GM12878 (cell line): ENCODE measurements around the gene GPR108. TPM values are rescaled to one million over a fixed set of nuclear protein-coding genes. Genes with fewer than 3 reads are reported as not detected.

Source experiments
- ATAC-seq: fragments of 200-7000 bp; cut with Tn5 transposase; 3 replicates; pipeline ENCODE4 v1.9.1; 2020; ENCODE audit warnings: mild to moderate bottlenecking, moderate library complexity
- BruUV-seq: library from RNA; stranded (reverse); fragments of 400-500 nt; replicated peaks from 2 replicates; lab custom pipeline; 2021; lab: Mats Ljungman, UMichigan
- CTCF ChIA-PET: fragments of 300-600 bp; sonication (Branson Sonifier 250); formaldehyde crosslinking; extraction: SDS; loops from one replicate; lab custom pipeline; 2021; ENCODE audit warnings: inconsistent platforms; lab: Yijun Ruan, JAX
- POLR2A ChIA-PET: fragments of 350-600 bp; formaldehyde crosslinking; extraction: SDS; loops from one replicate; lab custom pipeline; 2021; ENCODE audit warnings: inconsistent platforms; lab: Charles Lee
- RAD21 ChIA-PET: fragments of 300-600 bp; sonication (Branson Sonifier 250); formaldehyde crosslinking; loops from one replicate; lab custom pipeline; 2023; ENCODE audit warnings: antibody characterized with exemption; ENCODE audit not compliant: unreplicated experiment; lab: Charles Lee
- SMC1A ChIA-PET: fragments of 300-600 bp; sonication (Branson Sonifier 250); formaldehyde crosslinking; loops from one replicate; lab custom pipeline; 2023; ENCODE audit not compliant: unreplicated experiment, uncharacterized antibody; lab: Charles Lee
- DNase-seq: peaks from one replicate; pipeline ENCODE4 v3.0.0-alpha.2; 2011; ENCODE audit warnings: low read depth, low spot score
- FAIRE-seq: peaks from 3 replicates; lab custom pipeline; 2011; peaks lifted over from hg19 to GRCh38; lab: Jason Lieb, UNC
- H2AFZ ChIP-seq: 2 replicates; pipeline ENCODE4 v1.6.0; 2011; ENCODE audit warnings: low read depth, low read length, control low read depth; ENCODE audit not compliant: control insufficient read depth
- H3K27ac ChIP-seq: 2 replicates; pipeline ENCODE4 v1.5.1; 2011; ENCODE audit warnings: control low read depth; ENCODE audit not compliant: control insufficient read depth, insufficient read depth
- H3K27me3 ChIP-seq, 2 experiments: replicated peaks in 1 of 2; 2 replicates each; pipeline versions ENCODE4 v1.6.0 to v1.6.1; 2011; ENCODE audit warnings: low read length in 1 of 2; ENCODE audit not compliant: control insufficient read depth in 2 of 2, insufficient read depth in 2 of 2
- H3K36me3 ChIP-seq, 2 experiments: 2 replicates each; pipeline ENCODE4 v1.5.1; 2011; ENCODE audit warnings: low read length in 1 of 2; ENCODE audit not compliant: control insufficient read depth in 2 of 2, insufficient read depth in 2 of 2
- H3K4me1 ChIP-seq: 2 replicates; pipeline ENCODE4 v1.6.1; 2011; ENCODE audit warnings: mild to moderate bottlenecking, low read length, moderate library complexity, mixed read lengths; ENCODE audit not compliant: control insufficient read depth, insufficient read depth
- H3K4me2 ChIP-seq: 2 replicates; pipeline ENCODE4 v1.6.0; 2011; ENCODE audit warnings: control low read depth; ENCODE audit not compliant: control insufficient read depth, insufficient read depth
- H3K4me3 ChIP-seq: fragments of 200-600 bp; sonication (generic); 2 replicates; pipeline ENCODE4 v1.5.1; 2016
- H3K79me2 ChIP-seq: 2 replicates; pipeline ENCODE4 v1.6.0; 2011; ENCODE audit warnings: low read length; ENCODE audit not compliant: control insufficient read depth, insufficient read depth
- H3K9ac ChIP-seq: 2 replicates; pipeline ENCODE4 v1.8.0; 2011; ENCODE audit warnings: low read length, control low read depth, mixed read lengths; ENCODE audit not compliant: control insufficient read depth, insufficient read depth
- H3K9me3 ChIP-seq: replicated peaks from 3 replicates; pipeline ENCODE4 v1.5.1; 2011; ENCODE audit warnings: mild to moderate bottlenecking, low read length; ENCODE audit not compliant: control insufficient read depth, insufficient read depth
- H4K20me1 ChIP-seq: 2 replicates; pipeline ENCODE4 v1.6.0; 2011; ENCODE audit not compliant: control insufficient read depth, insufficient read depth
- ESRRA ChIP-seq: IDR thresholded peaks from 2 replicates; pipeline ENCODE4 v1.6.1; 2012; ENCODE audit warnings: mild to moderate bottlenecking, low read length, improper control_type of control experiment
- ETV6 ChIP-seq, 2 experiments: fragments of 450-650 bp in 1 of 2; IDR thresholded peaks in 1 of 2; conservative IDR thresholded peaks in 1 of 2; 2 replicates each; pipeline ENCODE4 v1.6.1; 2014; ENCODE audit warnings: antibody characterized with exemption in 1 of 2, borderline replicate concordance in 1 of 2, low read depth in 1 of 2, mild to moderate bottlenecking in 1 of 2, moderate library complexity in 1 of 2
- JUND ChIP-seq: IDR thresholded peaks from 2 replicates; pipeline ENCODE4 v1.6.1; 2012; ENCODE audit warnings: low read depth, mild to moderate bottlenecking, low read length, improper control_type of control experiment, moderate library complexity
- KDM1A ChIP-seq: fragments of 200-600 bp; sonication (generic); IDR thresholded peaks from 2 replicates; pipeline ENCODE4 v1.6.1; 2016; ENCODE audit warnings: borderline replicate concordance
- PML ChIP-seq: IDR thresholded peaks from 2 replicates; pipeline ENCODE4 v1.6.1; 2012; ENCODE audit warnings: low read length, inconsistent platforms
- RBBP5 ChIP-seq: fragments of 200-600 bp; sonication (generic); conservative IDR thresholded peaks from 2 replicates; pipeline ENCODE4 v1.6.1; 2016
- SIX5 ChIP-seq: IDR thresholded peaks from 2 replicates; pipeline ENCODE4 v1.6.1; 2011; ENCODE audit warnings: mild to moderate bottlenecking, low read depth, low read length, moderate library complexity; ENCODE audit not compliant: severe bottlenecking
- SUPT20H ChIP-seq: IDR thresholded peaks from 2 replicates; pipeline ENCODE4 v1.6.1; 2011; ENCODE audit warnings: low read depth, mild to moderate bottlenecking, low read length, moderate library complexity, borderline replicate concordance; ENCODE audit not compliant: control insufficient read depth
- TCF7 ChIP-seq: IDR thresholded peaks from 2 replicates; pipeline ENCODE4 v1.6.1; 2014; ENCODE audit warnings: antibody characterized with exemption, borderline replicate concordance
- ZNF384 ChIP-seq: IDR thresholded peaks from 2 replicates; pipeline ENCODE4 v1.6.1; 2012; ENCODE audit warnings: low read depth, mild to moderate bottlenecking, low read length, improper control_type of control experiment, borderline replicate concordance
- ZZZ3 ChIP-seq: IDR thresholded peaks from 2 replicates; pipeline ENCODE4 v1.6.1; 2011; ENCODE audit warnings: low read depth; ENCODE audit not compliant: control insufficient read depth, insufficient read length
- WGBS: methylation state at CpG from one replicate; pipeline ENCODE4 v1.1.6; 2016; ENCODE audit warnings: low lambda C conversion rate; ENCODE audit not compliant: insufficient replicate concordance, insufficient coverage; ENCODE audit errors: missing lambda C conversion rate; 5-methylcytosine and 5-hydroxymethylcytosine counted together
- in situ Hi-C: fragments of 300-500 bp; cut with MboI; formaldehyde crosslinking; loops from 9 replicates; pipeline ENCODE4 v1.14.3; 2018; ENCODE audit warnings: mixed read lengths
- intact Hi-C: fragments of 100-400 bp; cut with micrococcal nuclease; formaldehyde crosslinking; loops from one replicate; pipeline ENCODE4 v1.14.2; 2022; ENCODE audit not compliant: unreplicated experiment
- polyA plus RNA-seq, 11 experiments: library from polyadenylated mRNA; depleted of rRNA in 4 of 11; unstranded in 6 of 11; stranded (reverse) in 5 of 11; fragments of >200 nt; fragmentation: Nextera tagmentation in 4 of 11; fragmentation: Illumina TruSeq in 1 of 11; extraction: Ambion mirVana in 4 of 11; extraction: Trizol in 1 of 11; gene quantifications; 1 replicate in 1 of 11; 2 replicates in 10 of 11; pipeline versions ENCODE4 v1.2.1 to v1.2.3, GENCODE V29; 2011 to 2016; ENCODE audit warnings: inconsistent platforms in 2 of 11, missing spikeins in 2 of 11, low read depth in 1 of 11
- total RNA-seq, 4 experiments: library from RNA; depleted of rRNA in 3 of 4; stranded (reverse); fragments of >200 nt in 3 of 4; fragmentation: Illumina TruSeq in 1 of 4; extraction: Trizol in 1 of 4; gene quantifications; 2 replicates each; pipeline versions ENCODE4 v1.2.1 to v1.2.3, GENCODE V29; 2013 to 2021
- TF ChIP-seq, protein P1 (sequence below): fragments of 450-650 bp; IDR thresholded peaks from 2 replicates; pipeline ENCODE4 v1.6.1; 2017; ENCODE audit warnings: mild to moderate bottlenecking, low read depth, inconsistent platforms; ENCODE audit not compliant: poor library complexity, severe bottlenecking
- TF ChIP-seq, protein P2 (sequence below): fragments of 450-650 bp; IDR thresholded peaks from 2 replicates; pipeline ENCODE4 v1.6.1; 2016; ENCODE audit warnings: mild to moderate bottlenecking, moderate library complexity, borderline replicate concordance
- TF ChIP-seq, protein P3 (sequence below): IDR thresholded peaks from 2 replicates; pipeline ENCODE4 v1.6.1; 2012; ENCODE audit warnings: low read depth, low read length, improper control_type of control experiment

Gene GPR108
- total and polyA plus RNA-seq, 10 of the 15 experiments (the other 5 are each of a cell fraction or from before 2014, with no cell fraction given) = 4.4 to 87.2 (median 57.1) TPM

DNA sequence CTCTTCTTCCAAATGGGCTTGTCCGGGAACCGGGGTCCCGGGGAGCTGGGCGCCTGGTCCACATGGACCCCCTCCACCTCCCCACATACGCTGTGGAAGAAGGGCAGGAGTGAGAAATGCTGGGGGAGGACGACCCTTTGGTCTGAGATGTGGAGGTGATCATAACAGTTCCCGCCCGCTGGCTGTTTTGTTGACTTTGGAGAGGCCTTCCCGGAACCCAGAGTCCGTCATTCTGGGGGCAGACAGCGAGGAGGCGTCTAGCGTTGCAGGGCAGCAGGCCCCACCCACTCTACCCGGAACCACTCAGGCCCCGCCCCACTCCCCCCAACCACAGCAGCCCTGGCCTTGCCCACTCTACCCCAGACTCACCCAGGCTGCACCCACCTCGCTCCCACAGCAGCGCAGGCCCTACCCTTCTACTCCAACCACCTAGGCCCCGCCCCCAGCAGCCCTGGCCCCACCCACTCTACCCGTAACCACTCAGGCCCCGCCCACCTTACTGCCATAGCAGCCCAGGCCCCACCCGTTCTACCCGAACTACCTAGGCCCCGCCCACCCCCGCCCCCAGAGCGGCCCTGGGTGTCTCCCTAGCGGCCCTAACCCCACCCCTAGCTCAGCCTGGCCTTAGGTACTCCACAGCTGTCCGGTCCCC is 7.1 kb downstream of the GPR108 start:
- Histone ChIP-seq H3K36me3 (no peaks in the 10 kb centered on the region; a peak in 2 of 4 replicates), H3K4me3 (no peak overlapping the region), H3K27ac (no peak overlapping the region), H3K4me2 (no peak overlapping the region), H3K9me3 (no peaks in the 10 kb centered on the region), H3K79me2 (peaks cover 2% of the 10 kb centered on the region), H4K20me1 (no peaks in the 10 kb centered on the region), H3K9ac (no peak overlapping the region), H3K4me1 (peaks cover 13% of the 10 kb centered on the region), H3K27me3 (no peaks in the 10 kb centered on the region), H2AFZ (no peak overlapping the region)
- FAIRE-seq (no peak), DNase-seq (no peak), ATAC-seq (peak; percentile 63)
- POLR2A ChIA-PET = no interaction called here
- RAD21 ChIA-PET = no interaction called here
- CTCF ChIA-PET = interaction anchor here (2.9 kb wide), 1 partner anchor 7 kb away, joined by 14 read pairs; the partner anchor contains the start of gene GPR108
- WGBS = 91% methylated on average over 21 of the region's 27 CpGs
- intact Hi-C loops = no loop called here
- SMC1A ChIA-PET = interaction anchor here (1.7 kb wide), 1 partner anchor 91 kb away, joined by 4 read pairs; no protein-coding TSS in a partner anchor
- in situ Hi-C loops = no loop called here
- no TSS peak for BruUV-seq
- TF ChIP-seq SIX5 (no peak), PML (no peak), ESRRA (no peak), RBBP5 (no peak), JUND (no peak), TCF7 (no peak), ZNF384 (no peak), KDM1A (no peak), ETV6 (conservative IDR thresholded peaks at IDR 0.05 in 1 of 2, IDR thresholded peaks at IDR 0.05 in 1 of 2; ENCODE audit: borderline replicate concordance in 1 of 2, low read depth in 1 of 2) (no peak), SUPT20H (no peak), ZZZ3 (no peak)
- TF ChIP-seq, protein P1, sequence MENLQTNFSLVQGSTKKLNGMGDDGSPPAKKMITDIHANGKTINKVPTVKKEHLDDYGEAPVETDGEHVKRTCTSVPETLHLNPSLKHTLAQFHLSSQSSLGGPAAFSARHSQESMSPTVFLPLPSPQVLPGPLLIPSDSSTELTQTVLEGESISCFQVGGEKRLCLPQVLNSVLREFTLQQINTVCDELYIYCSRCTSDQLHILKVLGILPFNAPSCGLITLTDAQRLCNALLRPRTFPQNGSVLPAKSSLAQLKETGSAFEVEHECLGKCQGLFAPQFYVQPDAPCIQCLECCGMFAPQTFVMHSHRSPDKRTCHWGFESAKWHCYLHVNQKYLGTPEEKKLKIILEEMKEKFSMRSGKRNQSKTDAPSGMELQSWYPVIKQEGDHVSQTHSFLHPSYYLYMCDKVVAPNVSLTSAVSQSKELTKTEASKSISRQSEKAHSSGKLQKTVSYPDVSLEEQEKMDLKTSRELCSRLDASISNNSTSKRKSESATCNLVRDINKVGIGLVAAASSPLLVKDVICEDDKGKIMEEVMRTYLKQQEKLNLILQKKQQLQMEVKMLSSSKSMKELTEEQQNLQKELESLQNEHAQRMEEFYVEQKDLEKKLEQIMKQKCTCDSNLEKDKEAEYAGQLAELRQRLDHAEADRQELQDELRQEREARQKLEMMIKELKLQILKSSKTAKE = no peak
- TF ChIP-seq, protein P2, sequence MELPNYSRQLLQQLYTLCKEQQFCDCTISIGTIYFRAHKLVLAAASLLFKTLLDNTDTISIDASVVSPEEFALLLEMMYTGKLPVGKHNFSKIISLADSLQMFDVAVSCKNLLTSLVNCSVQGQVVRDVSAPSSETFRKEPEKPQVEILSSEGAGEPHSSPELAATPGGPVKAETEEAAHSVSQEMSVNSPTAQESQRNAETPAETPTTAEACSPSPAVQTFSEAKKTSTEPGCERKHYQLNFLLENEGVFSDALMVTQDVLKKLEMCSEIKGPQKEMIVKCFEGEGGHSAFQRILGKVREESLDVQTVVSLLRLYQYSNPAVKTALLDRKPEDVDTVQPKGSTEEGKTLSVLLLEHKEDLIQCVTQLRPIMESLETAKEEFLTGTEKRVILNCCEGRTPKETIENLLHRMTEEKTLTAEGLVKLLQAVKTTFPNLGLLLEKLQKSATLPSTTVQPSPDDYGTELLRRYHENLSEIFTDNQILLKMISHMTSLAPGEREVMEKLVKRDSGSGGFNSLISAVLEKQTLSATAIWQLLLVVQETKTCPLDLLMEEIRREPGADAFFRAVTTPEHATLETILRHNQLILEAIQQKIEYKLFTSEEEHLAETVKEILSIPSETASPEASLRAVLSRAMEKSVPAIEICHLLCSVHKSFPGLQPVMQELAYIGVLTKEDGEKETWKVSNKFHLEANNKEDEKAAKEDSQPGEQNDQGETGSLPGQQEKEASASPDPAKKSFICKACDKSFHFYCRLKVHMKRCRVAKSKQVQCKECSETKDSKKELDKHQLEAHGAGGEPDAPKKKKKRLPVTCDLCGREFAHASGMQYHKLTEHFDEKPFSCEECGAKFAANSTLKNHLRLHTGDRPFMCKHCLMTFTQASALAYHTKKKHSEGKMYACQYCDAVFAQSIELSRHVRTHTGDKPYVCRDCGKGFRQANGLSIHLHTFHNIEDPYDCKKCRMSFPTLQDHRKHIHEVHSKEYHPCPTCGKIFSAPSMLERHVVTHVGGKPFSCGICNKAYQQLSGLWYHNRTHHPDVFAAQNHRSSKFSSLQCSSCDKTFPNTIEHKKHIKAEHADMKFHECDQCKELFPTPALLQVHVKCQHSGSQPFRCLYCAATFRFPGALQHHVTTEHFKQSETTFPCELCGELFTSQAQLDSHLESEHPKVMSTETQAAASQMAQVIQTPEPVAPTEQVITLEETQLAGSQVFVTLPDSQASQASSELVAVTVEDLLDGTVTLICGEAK = no peak
- TF ChIP-seq, protein P3, sequence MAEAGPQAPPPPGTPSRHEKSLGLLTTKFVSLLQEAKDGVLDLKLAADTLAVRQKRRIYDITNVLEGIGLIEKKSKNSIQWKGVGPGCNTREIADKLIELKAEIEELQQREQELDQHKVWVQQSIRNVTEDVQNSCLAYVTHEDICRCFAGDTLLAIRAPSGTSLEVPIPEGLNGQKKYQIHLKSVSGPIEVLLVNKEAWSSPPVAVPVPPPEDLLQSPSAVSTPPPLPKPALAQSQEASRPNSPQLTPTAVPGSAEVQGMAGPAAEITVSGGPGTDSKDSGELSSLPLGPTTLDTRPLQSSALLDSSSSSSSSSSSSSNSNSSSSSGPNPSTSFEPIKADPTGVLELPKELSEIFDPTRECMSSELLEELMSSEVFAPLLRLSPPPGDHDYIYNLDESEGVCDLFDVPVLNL = no peak
